GM12878 (cell line): ENCODE measurements around the gene CHL1. TPM values are rescaled to one million over a fixed set of nuclear protein-coding genes. Genes with fewer than 3 reads are reported as not detected.

Experiments
- ATAC-seq: fragments of 200-7000 bp; cut with Tn5 transposase; 3 replicates; pipeline ENCODE4 v1.9.1; 2020; ENCODE audit warnings: mild to moderate bottlenecking, moderate library complexity
- BruUV-seq: library from RNA; stranded (reverse); fragments of 400-500 nt; replicated peaks from 2 replicates; lab custom pipeline; 2021; lab: Mats Ljungman, UMichigan
- CTCF ChIA-PET: fragments of 300-600 bp; sonication (Branson Sonifier 250); formaldehyde crosslinking; extraction: SDS; loops from one replicate; lab custom pipeline; 2021; ENCODE audit warnings: inconsistent platforms; lab: Yijun Ruan, JAX
- POLR2A ChIA-PET: fragments of 350-600 bp; formaldehyde crosslinking; extraction: SDS; loops from one replicate; lab custom pipeline; 2021; ENCODE audit warnings: inconsistent platforms; lab: Charles Lee
- RAD21 ChIA-PET: fragments of 300-600 bp; sonication (Branson Sonifier 250); formaldehyde crosslinking; loops from one replicate; lab custom pipeline; 2023; ENCODE audit warnings: antibody characterized with exemption; ENCODE audit not compliant: unreplicated experiment; lab: Charles Lee
- SMC1A ChIA-PET: fragments of 300-600 bp; sonication (Branson Sonifier 250); formaldehyde crosslinking; loops from one replicate; lab custom pipeline; 2023; ENCODE audit not compliant: unreplicated experiment, uncharacterized antibody; lab: Charles Lee
- DNase-seq: peaks from one replicate; pipeline ENCODE4 v3.0.0-alpha.2; 2011; ENCODE audit warnings: low read depth, low spot score
- FAIRE-seq: peaks from 3 replicates; lab custom pipeline; 2011; peaks lifted over from hg19 to GRCh38; lab: Jason Lieb, UNC
- H2AFZ ChIP-seq: 2 replicates; pipeline ENCODE4 v1.6.0; 2011; ENCODE audit warnings: low read depth, low read length, control low read depth; ENCODE audit not compliant: control insufficient read depth
- H3K27ac ChIP-seq: 2 replicates; pipeline ENCODE4 v1.5.1; 2011; ENCODE audit warnings: control low read depth; ENCODE audit not compliant: control insufficient read depth, insufficient read depth
- H3K27me3 ChIP-seq, 2 experiments: replicated peaks in 1 of 2; 2 replicates each; pipeline versions ENCODE4 v1.6.0 to v1.6.1; 2011; ENCODE audit warnings: low read length in 1 of 2; ENCODE audit not compliant: control insufficient read depth in 2 of 2, insufficient read depth in 2 of 2
- H3K36me3 ChIP-seq, 2 experiments: 2 replicates each; pipeline ENCODE4 v1.5.1; 2011; ENCODE audit warnings: low read length in 1 of 2; ENCODE audit not compliant: control insufficient read depth in 2 of 2, insufficient read depth in 2 of 2
- H3K4me1 ChIP-seq: 2 replicates; pipeline ENCODE4 v1.6.1; 2011; ENCODE audit warnings: mild to moderate bottlenecking, low read length, moderate library complexity, mixed read lengths; ENCODE audit not compliant: control insufficient read depth, insufficient read depth
- H3K4me2 ChIP-seq: 2 replicates; pipeline ENCODE4 v1.6.0; 2011; ENCODE audit warnings: control low read depth; ENCODE audit not compliant: control insufficient read depth, insufficient read depth
- H3K4me3 ChIP-seq: fragments of 200-600 bp; sonication (generic); 2 replicates; pipeline ENCODE4 v1.5.1; 2016
- H3K79me2 ChIP-seq: 2 replicates; pipeline ENCODE4 v1.6.0; 2011; ENCODE audit warnings: low read length; ENCODE audit not compliant: control insufficient read depth, insufficient read depth
- H3K9ac ChIP-seq: 2 replicates; pipeline ENCODE4 v1.8.0; 2011; ENCODE audit warnings: low read length, control low read depth, mixed read lengths; ENCODE audit not compliant: control insufficient read depth, insufficient read depth
- H3K9me3 ChIP-seq: replicated peaks from 3 replicates; pipeline ENCODE4 v1.5.1; 2011; ENCODE audit warnings: mild to moderate bottlenecking, low read length; ENCODE audit not compliant: control insufficient read depth, insufficient read depth
- H4K20me1 ChIP-seq: 2 replicates; pipeline ENCODE4 v1.6.0; 2011; ENCODE audit not compliant: control insufficient read depth, insufficient read depth
- BHLHE40 ChIP-seq, 2 experiments: fragments of 450-650 bp in 1 of 2; IDR thresholded peaks; 2 replicates each; pipeline ENCODE4 v1.6.1; 2011 to 2017; ENCODE audit warnings: low read depth in 2 of 2, borderline replicate concordance in 1 of 2, improper control_type of control experiment in 1 of 2, low read length in 1 of 2, mild to moderate bottlenecking in 1 of 2
- HDGF ChIP-seq: fragments of 450-650 bp; IDR thresholded peaks from 2 replicates; pipeline ENCODE4 v1.6.1; 2016; ENCODE audit warnings: antibody characterized with exemption
- IKZF1 ChIP-seq: fragments of 450-650 bp; conservative IDR thresholded peaks from 2 replicates; pipeline ENCODE4 v1.6.1; 2017; ENCODE audit warnings: antibody characterized with exemption, mild to moderate bottlenecking
- MYB ChIP-seq: fragments of 150-350 bp; IDR thresholded peaks from 2 replicates; pipeline ENCODE4 v1.6.1; 2014; ENCODE audit warnings: mild to moderate bottlenecking, low read depth, low read length, borderline replicate concordance
- NR2F1 ChIP-seq: fragments of 450-650 bp; conservative IDR thresholded peaks from 2 replicates; pipeline ENCODE4 v1.6.1; 2017; ENCODE audit warnings: mild to moderate bottlenecking
- POLR2AphosphoS5 ChIP-seq: IDR thresholded peaks from 2 replicates; pipeline ENCODE4 v1.6.1; 2011; ENCODE audit warnings: mild to moderate bottlenecking, low read length, inconsistent platforms
- POU2F2 ChIP-seq: IDR thresholded peaks from 3 replicates; pipeline ENCODE4 v1.6.1; 2011; ENCODE audit warnings: low read depth, mild to moderate bottlenecking, low read length, borderline replicate concordance
- RAD21 ChIP-seq: IDR thresholded peaks from 2 replicates; pipeline ENCODE4 v1.6.1; 2011; ENCODE audit warnings: mild to moderate bottlenecking, low read depth, low read length, moderate library complexity; ENCODE audit not compliant: insufficient read depth
- ZNF207 ChIP-seq: fragments of 450-650 bp; IDR thresholded peaks from 2 replicates; pipeline ENCODE4 v1.6.1; 2014; ENCODE audit warnings: antibody characterized with exemption, mild to moderate bottlenecking, borderline replicate concordance
- WGBS: methylation state at CpG from one replicate; pipeline ENCODE4 v1.1.6; 2016; ENCODE audit warnings: low lambda C conversion rate; ENCODE audit not compliant: insufficient replicate concordance, insufficient coverage; ENCODE audit errors: missing lambda C conversion rate; 5-methylcytosine and 5-hydroxymethylcytosine counted together
- in situ Hi-C: fragments of 300-500 bp; cut with MboI; formaldehyde crosslinking; loops from 9 replicates; pipeline ENCODE4 v1.14.3; 2018; ENCODE audit warnings: mixed read lengths
- intact Hi-C: fragments of 100-400 bp; cut with micrococcal nuclease; formaldehyde crosslinking; loops from one replicate; pipeline ENCODE4 v1.14.2; 2022; ENCODE audit not compliant: unreplicated experiment
- polyA plus RNA-seq, 11 experiments: library from polyadenylated mRNA; depleted of rRNA in 4 of 11; unstranded in 6 of 11; stranded (reverse) in 5 of 11; fragments of >200 nt; fragmentation: Nextera tagmentation in 4 of 11; fragmentation: Illumina TruSeq in 1 of 11; extraction: Ambion mirVana in 4 of 11; extraction: Trizol in 1 of 11; gene quantifications; 1 replicate in 1 of 11; 2 replicates in 10 of 11; pipeline versions ENCODE4 v1.2.1 to v1.2.3, GENCODE V29; 2011 to 2016; ENCODE audit warnings: inconsistent platforms in 2 of 11, missing spikeins in 2 of 11, low read depth in 1 of 11
- total RNA-seq, 4 experiments: library from RNA; depleted of rRNA in 3 of 4; stranded (reverse); fragments of >200 nt in 3 of 4; fragmentation: Illumina TruSeq in 1 of 4; extraction: Trizol in 1 of 4; gene quantifications; 2 replicates each; pipeline versions ENCODE4 v1.2.1 to v1.2.3, GENCODE V29; 2013 to 2021

The CHL1 gene
- total and polyA plus RNA-seq, 10 of the 15 experiments (the other 5 are each of a cell fraction or from before 2014, with no cell fraction given), result 0.71 to 30.4 (median 1.8) TPM

DNA sequence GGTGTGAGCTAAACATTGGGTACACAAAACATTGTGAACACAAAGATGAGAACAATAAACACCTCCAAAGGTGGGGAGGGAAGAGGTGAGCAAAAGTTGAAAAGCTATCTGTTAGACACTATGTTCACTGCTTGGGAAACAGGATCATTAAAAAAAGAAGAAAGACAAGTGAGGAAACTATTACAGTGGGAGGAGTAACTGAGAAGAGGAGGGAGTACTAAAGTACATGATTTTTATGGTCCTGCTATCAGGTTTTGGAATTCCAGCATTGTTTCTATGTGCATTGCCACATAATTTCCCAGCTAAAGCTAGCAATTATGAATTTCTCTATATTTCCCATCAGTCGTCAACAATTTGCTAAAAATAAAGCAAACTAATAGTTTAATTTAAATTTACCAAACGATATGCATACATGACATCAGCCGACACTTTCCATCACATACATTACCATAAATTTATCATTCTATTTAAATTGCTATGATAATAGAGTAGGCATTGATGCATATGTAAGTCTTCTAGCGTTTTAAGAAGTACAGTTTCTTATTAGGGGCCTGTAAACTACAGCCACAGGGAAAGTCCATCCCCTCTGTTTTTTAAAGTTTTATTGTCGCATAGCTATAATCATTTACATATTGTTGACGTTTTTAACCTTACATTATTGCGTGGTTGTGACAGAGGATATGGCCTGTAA lies 221.8 kb downstream of the CHL1 start:
- ATAC-seq (no peak), FAIRE-seq (no peak), DNase-seq (no peak)
- no peaks in the 10 kb centered on the region for H3K27me3 ChIP-seq
- intact Hi-C loops (no loop called here), in situ Hi-C loops (loop anchor here (10.0 kb wide), 1 partner anchor 436 kb away; no protein-coding TSS in a partner anchor)
- no peak overlapping the region for H3K27ac ChIP-seq
- no peaks in the 10 kb centered on the region for H3K36me3 ChIP-seq
- H3K9ac ChIP-seq, result no peak overlapping the region
- H3K4me3 ChIP-seq, result no peak overlapping the region
- CTCF ChIA-PET, result interaction anchor here (0.8 to 1.1 kb wide), 2 partner anchors 48 to 49 kb away, joined by 3 read pairs; no protein-coding TSS in a partner anchor
- no TSS peak for BruUV-seq
- no peak overlapping the region for H2AFZ ChIP-seq
- TF ChIP-seq RAD21, result no peak
- no peak for TF ChIP-seq POLR2AphosphoS5
- TF ChIP-seq BHLHE40 (IDR thresholded peaks at IDR 0.05; ENCODE audit: borderline replicate concordance in 1 of 2, low read depth in 2 of 2, low read length in 1 of 2), result no peak
- TF ChIP-seq IKZF1, result no peak
- no peak for TF ChIP-seq POU2F2
- TF ChIP-seq MYB, result no peak
- TF ChIP-seq HDGF, result no peak
- no peak for TF ChIP-seq ZNF207
- no peak for TF ChIP-seq NR2F1
- no peaks in the 10 kb centered on the region for H4K20me1 ChIP-seq
- no peaks in the 10 kb centered on the region for H3K9me3 ChIP-seq
- no peaks in the 10 kb centered on the region for H3K79me2 ChIP-seq
- no peaks in the 10 kb centered on the region for H3K4me1 ChIP-seq
- no peak overlapping the region for H3K4me2 ChIP-seq
- RAD21 ChIA-PET, result no interaction called here
- 23% methylated on average over 7 of the region's 7 CpGs for WGBS
- SMC1A ChIA-PET, result interaction anchor here (0.8 to 1.9 kb wide), 6 partner anchors 11 to 357 kb away, joined by 3 to 6 read pairs (median 4); no protein-coding TSS in a partner anchor
- POLR2A ChIA-PET, result no interaction called here
